ENCODE measurements around the gene HSF2.
A peak's percentile ranks its signal among the peaks of the same experiment; 100 is the strongest.

The HSF2 gene

GRCh38 chr6:122399348-122400120, at the start of gene HSF2:
Gene HSF2, plus strand, starts transcription at chr6:122399652. Its CDS starts 86 bp downstream, at chr6:122399738.
- peak; percentile 89 to 93 for DNase-seq (ENCODE audit: low read depth in 2 of 2)

- DNase-seq (ENCODE audit: low read depth in 2 of 2): no peak
These were observed 46.3 kb upstream of the HSF2 start for GRCh38 chr6:122352981-122353664.

GRCh38 chr6:122360809-122361208, 38.6 kb upstream of the HSF2 start:
- DNase-seq (ENCODE audit: low read depth in 2 of 2): no peak

- no peak for DNase-seq (ENCODE audit: low read depth in 2 of 2)
These were observed 38.0 kb upstream of the HSF2 start for GRCh38 chr6:122361314-122361979.

- no peak for DNase-seq (ENCODE audit: low read depth in 2 of 2)
These were observed 35.5 kb upstream of the HSF2 start for GRCh38 chr6:122363769-122364483.

GRCh38 chr6:122365775-122366403, 33.6 kb upstream of the HSF2 start:
- DNase-seq (ENCODE audit: low read depth in 2 of 2): no peak

- DNase-seq (ENCODE audit: low read depth in 2 of 2): no peak
These were observed 32.3 kb upstream of the HSF2 start for GRCh38 chr6:122367171-122367570.

- DNase-seq (ENCODE audit: low read depth in 2 of 2): no peak
These were observed 29.9 kb upstream of the HSF2 start for GRCh38 chr6:122369536-122369935.

GRCh38 chr6:122372647-122373046, 26.8 kb upstream of the HSF2 start:
- DNase-seq (ENCODE audit: low read depth in 2 of 2): no peak

GRCh38 chr6:122374307-122374706, 25.1 kb upstream of the HSF2 start:
- DNase-seq (ENCODE audit: low read depth in 2 of 2): no peak

GRCh38 chr6:122376246-122376645, 23.2 kb upstream of the HSF2 start:
- no peak for DNase-seq (ENCODE audit: low read depth in 2 of 2)

GRCh38 chr6:122381494-122382265, 17.8 kb upstream of the HSF2 start:
- DNase-seq (ENCODE audit: low read depth in 2 of 2): peak; percentile 24 to 39

GRCh38 chr6:122385857-122386612, 13.4 kb upstream of the HSF2 start:
- no peak for DNase-seq (ENCODE audit: low read depth in 2 of 2)

- no peak for DNase-seq (ENCODE audit: low read depth in 2 of 2)
These were observed 10.5 kb upstream of the HSF2 start for GRCh38 chr6:122388945-122389344.

GRCh38 chr6:122389704-122390372, 9.6 kb upstream of the HSF2 start:
- DNase-seq (ENCODE audit: low read depth in 2 of 2): no peak

- no peak for DNase-seq (ENCODE audit: low read depth in 2 of 2)
These were observed 6.7 kb upstream of the HSF2 start for GRCh38 chr6:122392564-122393350.

GRCh38 chr6:122393351-122393896, 6.0 kb upstream of the HSF2 start:
- no peak for DNase-seq (ENCODE audit: low read depth in 2 of 2)

- no peak for DNase-seq (ENCODE audit: low read depth in 2 of 2)
These were observed 5.4 kb upstream of the HSF2 start for GRCh38 chr6:122394016-122394415.

- no peak for DNase-seq (ENCODE audit: low read depth in 2 of 2)
These were observed 451 bp upstream of the HSF2 start for GRCh38 chr6:122399055-122399347.
